ENCODE data around the gene TMEM132A.

TMEM132A gene

GRCh38 chr11:60939301-60939700, 15.0 kb downstream of the TMEM132A start:
- no peak for DNase-seq (ENCODE audit: low read depth)

- no peak for DNase-seq (ENCODE audit: low read depth)
Observed at GRCh38 chr11:60939855-60940254, 15.6 kb downstream of the TMEM132A start.

GRCh38 chr11:60941371-60942119, 17.3 kb downstream of the TMEM132A start:
- no peak for DNase-seq (ENCODE audit: low read depth)

GRCh38 chr11:60942219-60942618, 18.0 kb downstream of the TMEM132A start:
- no peak for DNase-seq (ENCODE audit: low read depth)

GRCh38 chr11:60942970-60943565, 18.8 kb downstream of the TMEM132A start:
- DNase-seq (ENCODE audit: low read depth): no peak

GRCh38 chr11:60944490-60945294, 20.4 kb downstream of the TMEM132A start:
- no peak for DNase-seq (ENCODE audit: low read depth)

- no peak for DNase-seq (ENCODE audit: low read depth)
Observed at GRCh38 chr11:60945295-60945667, 21.0 kb downstream of the TMEM132A start.

GRCh38 chr11:60946601-60947264, 22.5 kb downstream of the TMEM132A start:
- no peak for DNase-seq (ENCODE audit: low read depth)

- no peak for DNase-seq (ENCODE audit: low read depth)
Observed at GRCh38 chr11:60947700-60948099, 23.4 kb downstream of the TMEM132A start.

GRCh38 chr11:60948250-60948649, 24.0 kb downstream of the TMEM132A start:
- DNase-seq (ENCODE audit: low read depth): no peak

- no peak for DNase-seq (ENCODE audit: low read depth)
Observed at GRCh38 chr11:60950024-60950423, 25.8 kb downstream of the TMEM132A start.

GRCh38 chr11:60950933-60951605, 26.8 kb downstream of the TMEM132A start:
- no peak for DNase-seq (ENCODE audit: low read depth)

GRCh38 chr11:60951606-60951903, 27.3 kb downstream of the TMEM132A start:
- no peak for DNase-seq (ENCODE audit: low read depth)

- DNase-seq (ENCODE audit: low read depth): no peak
Observed at GRCh38 chr11:60951904-60952741, 27.9 kb downstream of the TMEM132A start, which contains the start of gene SLC15A3. Gene SLC15A3, minus strand, starts transcription at chr11:60952176. Its CDS starts 625 bp downstream, at chr11:60951551.

GRCh38 chr11:60952742-60953170, 28.5 kb downstream of the TMEM132A start:
- no peak for DNase-seq (ENCODE audit: low read depth)

GRCh38 chr11:60953781-60954180, 29.5 kb downstream of the TMEM132A start:
- no peak for DNase-seq (ENCODE audit: low read depth)

GRCh38 chr11:60954421-60954820, 30.2 kb downstream of the TMEM132A start:
- no peak for DNase-seq (ENCODE audit: low read depth)

GRCh38 chr11:60955571-60955970, 31.3 kb downstream of the TMEM132A start:
- DNase-seq (ENCODE audit: low read depth): no peak

GRCh38 chr11:60957188-60957587, 32.9 kb downstream of the TMEM132A start:
- DNase-seq (ENCODE audit: low read depth): no peak

- no peak for DNase-seq (ENCODE audit: low read depth)
Observed at GRCh38 chr11:60959431-60959830, 35.2 kb downstream of the TMEM132A start.

- no peak for DNase-seq (ENCODE audit: low read depth)
Observed at GRCh38 chr11:60960405-60960804, 36.1 kb downstream of the TMEM132A start.
